ENCODE results near the gene ZNF407.
"Not testable (repeated sequence)": the region's sequence is repeated elsewhere in the genome, so short reads cannot be mapped to it uniquely, and the experiment has no call there.

Gene ZNF407

GRCh38 chr18:75072672-75073371 lies 475.2 kb downstream of the ZNF407 start:
- DNase-seq (ENCODE audit: low spot score) = peak; percentile 30

GRCh38 chr18:75073654-75074053 lies 476.0 kb downstream of the ZNF407 start:
- DNase-seq (ENCODE audit: low spot score) = peak; percentile 15

DNA sequence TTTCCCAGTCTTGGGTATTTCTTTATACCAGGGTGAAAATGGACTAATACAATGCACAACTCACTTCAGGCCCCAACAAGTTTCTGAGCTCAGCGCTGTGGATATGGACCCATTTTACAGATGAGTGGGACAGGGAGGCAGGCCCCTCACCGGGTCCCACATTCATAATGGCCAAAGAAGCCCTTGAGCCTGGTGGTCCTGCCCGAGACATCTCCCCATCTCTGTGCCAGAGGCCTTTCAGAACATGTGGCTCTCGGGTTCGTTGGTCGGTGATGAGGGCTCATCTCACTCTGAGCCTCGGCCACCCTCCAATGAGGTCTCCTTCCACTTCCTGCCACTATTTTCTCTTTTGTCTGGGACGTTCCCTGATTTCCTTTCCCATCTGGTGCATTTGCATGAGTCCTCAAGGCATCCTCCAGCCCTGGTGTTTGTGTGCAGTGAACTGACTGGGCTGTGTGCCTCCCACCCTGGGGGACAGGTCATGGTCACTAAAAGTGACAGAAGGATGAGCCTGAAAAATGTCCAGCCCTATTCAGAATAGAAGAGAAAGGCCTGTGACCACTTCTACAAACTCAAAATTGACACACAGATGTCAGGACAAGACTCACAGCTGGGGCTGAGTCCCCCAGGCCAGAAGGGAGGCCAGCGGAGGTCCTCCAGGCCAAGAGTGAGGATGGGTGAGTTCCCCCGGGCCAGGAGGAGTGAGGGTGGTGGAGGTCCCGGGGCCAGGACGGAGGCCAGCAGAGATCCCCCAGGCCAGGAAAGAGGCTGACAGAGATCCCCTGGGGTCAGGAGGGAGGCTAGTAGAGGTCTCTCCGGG lies 476.7 kb downstream of the ZNF407 start:
- no peak for DNase-seq (ENCODE audit: low spot score)

DNA sequence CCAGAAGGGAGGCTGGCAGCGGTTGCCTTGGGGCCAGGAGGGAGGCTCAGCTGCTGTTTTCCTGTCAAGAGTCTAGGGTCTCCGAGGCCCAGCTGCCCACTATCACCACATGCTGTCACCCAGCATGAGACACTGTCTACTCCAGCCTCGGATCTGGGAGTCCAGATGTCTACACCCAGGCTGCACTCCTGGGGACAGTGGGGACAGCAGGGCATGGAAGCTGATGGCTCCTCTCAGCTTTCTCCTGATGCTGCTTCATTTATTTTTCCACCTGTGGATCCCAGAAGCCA lies 477.3 kb downstream of the ZNF407 start:
- peak; percentile 25 for DNase-seq (ENCODE audit: low spot score)

DNA sequence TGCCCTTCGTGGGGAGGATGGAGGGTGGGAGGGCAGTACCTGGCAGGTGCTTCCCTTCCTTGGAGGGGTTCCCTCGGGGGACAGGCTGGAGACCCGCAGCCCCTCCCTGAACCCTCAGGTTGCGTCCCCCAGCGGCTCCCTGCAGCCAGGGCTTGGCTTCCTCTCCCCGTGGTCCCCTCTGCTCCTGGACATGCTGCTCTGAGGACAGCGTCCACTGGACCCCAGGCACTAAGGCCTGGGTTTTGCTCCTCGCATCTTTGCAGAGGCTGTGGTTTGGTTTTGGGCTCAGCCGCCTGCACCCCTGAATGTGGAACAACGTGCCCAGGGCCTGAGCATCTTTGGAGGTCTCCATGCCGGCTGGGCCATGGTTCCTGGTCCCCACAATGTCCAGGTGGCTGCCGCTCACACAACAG lies 477.8 kb downstream of the ZNF407 start:
- peak; percentile 25 for DNase-seq (ENCODE audit: low spot score)

- DNase-seq (ENCODE audit: low spot score) = peak; percentile 24
Measured at GRCh38 chr18:75076286-75076685, 478.6 kb downstream of the ZNF407 start.

- DNase-seq (ENCODE audit: low spot score) = peak; percentile 17
Measured at GRCh38 chr18:75081486-75081885, 483.8 kb downstream of the ZNF407 start.

GRCh38 chr18:75083131-75083530 lies 485.5 kb downstream of the ZNF407 start:
- no peak for DNase-seq (ENCODE audit: low spot score)

GRCh38 chr18:75083761-75084160 lies 486.1 kb downstream of the ZNF407 start:
- peak; percentile 17 for DNase-seq (ENCODE audit: low spot score)

GRCh38 chr18:75085676-75086075 lies 488.0 kb downstream of the ZNF407 start:
- DNase-seq (ENCODE audit: low spot score) = not testable (repeated sequence)

GRCh38 chr18:75086494-75087034 lies 488.9 kb downstream of the ZNF407 start:
- DNase-seq (ENCODE audit: low spot score) = no peak

DNA sequence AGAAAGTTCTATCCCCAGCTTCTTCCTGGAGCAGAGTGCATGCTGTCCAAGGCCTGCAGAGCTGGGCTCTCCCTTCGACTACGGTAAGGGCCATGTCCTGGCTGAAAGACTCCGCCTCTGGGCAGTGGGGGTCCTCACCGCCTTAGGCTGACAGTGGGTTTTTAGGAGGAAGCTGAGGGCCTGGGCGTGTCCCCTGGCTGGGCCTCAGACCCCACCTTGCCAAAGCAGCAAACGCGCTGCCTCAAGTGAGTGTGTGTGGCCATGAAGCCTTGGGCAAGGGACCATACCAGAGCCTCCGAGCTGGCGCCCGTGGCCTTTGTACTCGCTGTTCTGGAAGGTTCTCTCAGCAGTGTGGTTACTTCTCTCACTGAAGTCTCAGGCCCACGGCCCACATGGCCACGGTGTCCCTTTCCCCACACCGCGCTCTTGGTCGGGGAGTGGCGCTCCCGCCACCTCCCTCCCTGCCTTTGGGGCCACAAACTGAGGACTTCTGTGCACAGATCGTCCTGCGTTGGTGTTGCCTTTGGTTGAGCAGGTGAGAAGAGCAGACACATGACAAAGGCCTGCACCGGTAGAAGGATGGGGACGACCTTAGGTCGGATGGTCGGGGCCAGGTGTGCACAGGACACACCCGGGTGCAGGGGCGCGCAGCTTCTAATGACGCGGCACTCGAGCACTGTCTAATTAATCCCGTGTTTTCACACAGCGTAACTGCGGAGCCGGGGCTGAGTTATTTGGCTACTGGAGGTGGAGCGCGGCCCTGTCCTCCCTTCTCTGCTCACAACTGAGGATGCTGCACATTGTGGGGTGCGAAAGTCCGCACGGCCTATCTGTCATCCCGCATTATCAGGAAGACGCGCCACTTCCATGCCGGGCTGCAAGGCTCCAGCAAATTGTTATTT lies 489.7 kb downstream of the ZNF407 start:
- DNase-seq (ENCODE audit: low spot score) = peak; percentile 25

GRCh38 chr18:75088021-75088506 lies 490.4 kb downstream of the ZNF407 start:
- peak; percentile 33 for DNase-seq (ENCODE audit: low spot score)

DNA sequence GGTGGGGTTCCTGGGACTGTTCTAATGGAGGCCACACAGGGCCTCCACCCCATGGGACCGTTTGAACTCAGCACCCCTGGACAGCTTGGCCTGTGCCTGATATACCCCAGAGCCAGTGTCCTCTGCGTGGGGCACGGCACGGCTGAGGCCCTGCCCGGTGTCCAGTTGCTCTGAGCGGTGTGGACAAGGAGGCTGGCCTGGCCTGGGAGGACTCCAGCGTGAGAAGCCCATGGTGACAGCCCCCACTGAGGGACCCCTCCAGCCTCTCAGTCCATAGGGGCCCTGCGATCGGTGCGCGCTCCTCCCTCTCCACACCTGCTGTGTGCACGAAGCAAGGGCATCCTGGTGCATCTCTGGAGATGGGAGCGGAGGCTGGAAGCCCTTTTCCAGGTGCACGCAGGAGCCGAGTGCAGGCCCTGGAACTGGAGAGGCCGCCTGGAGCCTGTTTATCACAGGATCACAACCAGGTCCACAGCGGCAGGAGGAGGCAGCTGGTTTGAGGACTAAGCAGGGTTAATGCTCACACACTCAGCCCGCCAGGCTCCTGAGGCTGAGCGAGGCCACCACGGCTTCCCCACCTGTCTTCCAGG lies 491.0 kb downstream of the ZNF407 start:
- peak; percentile 29 for DNase-seq (ENCODE audit: low spot score)

DNA sequence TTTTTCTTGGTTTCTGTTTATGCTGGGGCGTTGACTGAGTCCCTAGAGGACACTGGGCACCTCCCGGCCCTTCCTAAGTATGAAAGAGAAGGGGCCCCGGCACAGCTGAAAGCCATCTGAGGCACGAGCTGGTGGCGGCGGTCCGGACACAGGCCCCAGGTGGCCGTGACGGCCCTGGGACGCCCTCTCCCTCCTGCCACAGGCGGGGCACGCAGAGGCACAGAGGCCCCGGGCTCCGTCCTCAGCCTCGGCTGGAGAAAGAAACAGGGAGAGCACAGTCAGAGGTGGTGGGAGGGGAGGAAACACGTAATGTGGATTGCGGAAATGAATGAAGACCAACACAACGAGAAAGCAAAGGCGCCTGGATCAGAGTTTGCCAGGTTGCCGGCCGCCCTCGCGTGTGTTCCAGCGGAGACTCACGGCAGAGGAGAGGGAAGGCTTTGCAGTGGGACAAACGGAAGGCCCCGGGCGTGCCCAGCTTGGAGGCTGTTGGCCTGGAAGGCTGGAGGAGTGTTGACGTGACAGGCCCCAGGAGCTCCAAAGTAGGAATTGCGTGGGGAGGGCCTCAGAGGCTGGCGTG lies 492.2 kb downstream of the ZNF407 start:
- peak; percentile 42 for DNase-seq (ENCODE audit: low spot score)

- DNase-seq (ENCODE audit: low spot score) = peak; percentile 40
Measured at GRCh38 chr18:75090336-75090735, 492.7 kb downstream of the ZNF407 start.

GRCh38 chr18:75097491-75098225 lies 500.0 kb downstream of the ZNF407 start:
- DNase-seq (ENCODE audit: low spot score) = no peak

DNA sequence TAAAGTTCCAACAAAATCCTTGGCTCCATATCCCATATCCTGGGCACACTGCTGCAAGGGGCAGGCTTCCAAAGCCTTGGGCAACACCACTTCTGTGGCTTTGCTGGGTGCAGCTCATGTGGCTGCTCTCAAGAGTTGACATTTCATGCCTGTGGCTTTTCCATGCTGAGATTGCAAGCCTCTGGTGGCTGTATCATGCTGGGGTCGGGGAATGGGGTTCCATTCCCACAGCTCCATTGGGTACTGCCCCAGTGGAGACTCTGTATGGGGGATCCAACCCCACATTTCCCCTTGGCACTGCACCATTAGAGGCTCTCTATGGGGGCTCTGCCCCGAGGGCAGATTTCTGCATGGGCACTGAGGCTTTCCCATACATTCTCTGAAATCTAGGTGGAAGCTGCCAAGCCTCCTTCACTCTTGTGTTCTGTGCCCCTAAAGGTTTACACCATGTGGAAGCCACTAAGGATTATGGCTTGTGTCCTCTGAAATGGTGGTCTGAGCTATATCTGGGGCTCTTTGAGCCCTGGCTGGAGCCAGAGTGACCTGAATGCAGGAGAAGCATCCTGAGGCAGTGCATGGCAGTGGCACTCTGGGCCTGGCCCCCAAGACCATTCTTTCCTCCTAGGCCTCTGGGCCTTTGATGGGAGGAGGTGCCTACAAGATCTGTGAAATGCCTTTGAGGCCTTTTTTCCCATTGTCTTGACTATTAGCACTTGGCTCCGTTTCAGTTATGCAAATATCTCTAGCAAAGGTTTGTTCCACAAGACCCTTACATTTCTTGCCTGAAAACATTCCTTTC lies 503.4 kb downstream of the ZNF407 start:
- DNase-seq (ENCODE audit: low spot score) = no peak

GRCh38 chr18:75101916-75102315 lies 504.2 kb downstream of the ZNF407 start:
- DNase-seq (ENCODE audit: low spot score) = no peak

- not testable (repeated sequence) for DNase-seq (ENCODE audit: low spot score)
Measured at GRCh38 chr18:75104029-75104428, 506.4 kb downstream of the ZNF407 start.

All from D341Med (cell line).